LNCaP clone FGC (cell line): ENCODE data around the gene RAD51B.
"Not testable (repeated sequence)": the region's sequence is repeated elsewhere in the genome, so short reads cannot be mapped to it uniquely, and the experiment has no call there.

Experiments used
- DNase-seq: peaks from one replicate; pipeline ENCODE4 v3.0.0-alpha.2; 2011; ENCODE audit warnings: low read depth
- H3K4me3 ChIP-seq: 2 replicates; pipeline ENCODE4 v1.5.1; 2011; ENCODE audit warnings: mild to moderate bottlenecking, low read depth, low read length, control low read depth
- TF ChIP-seq, protein P1 (sequence below): IDR thresholded peaks from 2 replicates; pipeline ENCODE4 v1.5.1; 2012; ENCODE audit warnings: mild to moderate bottlenecking; ENCODE audit not compliant: control insufficient read depth, insufficient read depth; ENCODE audit errors: extremely low read depth

The RAD51B gene

DNA sequence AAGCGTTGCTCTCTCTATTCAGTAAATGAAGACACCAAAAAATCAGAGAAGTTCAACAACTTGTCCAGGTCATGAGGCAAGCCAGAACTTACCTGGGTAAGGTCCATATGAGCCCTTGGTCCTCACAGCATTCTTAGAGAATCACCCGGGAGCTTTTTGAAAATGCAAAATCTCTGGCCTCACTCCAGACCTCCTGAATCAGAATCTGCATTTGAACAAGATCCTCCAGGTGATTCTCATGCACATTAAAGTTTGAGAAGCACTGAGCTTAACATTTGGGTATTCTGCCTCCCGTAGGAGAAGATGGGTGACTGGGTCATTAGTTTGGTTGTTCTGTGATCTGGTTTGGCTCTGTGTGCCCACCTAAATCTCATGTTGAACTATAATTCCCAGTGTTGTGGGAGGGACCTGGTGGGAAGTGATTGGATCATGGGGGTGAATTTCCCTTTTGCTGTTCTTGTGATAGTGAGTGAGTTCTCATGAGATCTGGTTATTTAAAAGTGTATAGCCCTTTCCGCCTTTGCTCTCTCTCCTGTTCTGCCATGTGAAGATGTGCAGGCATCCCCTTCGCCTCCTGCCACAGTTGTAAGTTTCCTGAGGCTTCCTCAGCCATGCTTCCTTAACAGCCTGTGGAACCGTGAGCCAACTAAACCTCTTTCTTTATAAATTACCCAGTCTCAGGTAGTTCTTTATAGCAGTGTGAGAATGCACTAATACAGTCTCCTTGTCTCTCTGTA, 221.2 kb downstream of the RAD51B start:
- TF ChIP-seq, protein P1, sequence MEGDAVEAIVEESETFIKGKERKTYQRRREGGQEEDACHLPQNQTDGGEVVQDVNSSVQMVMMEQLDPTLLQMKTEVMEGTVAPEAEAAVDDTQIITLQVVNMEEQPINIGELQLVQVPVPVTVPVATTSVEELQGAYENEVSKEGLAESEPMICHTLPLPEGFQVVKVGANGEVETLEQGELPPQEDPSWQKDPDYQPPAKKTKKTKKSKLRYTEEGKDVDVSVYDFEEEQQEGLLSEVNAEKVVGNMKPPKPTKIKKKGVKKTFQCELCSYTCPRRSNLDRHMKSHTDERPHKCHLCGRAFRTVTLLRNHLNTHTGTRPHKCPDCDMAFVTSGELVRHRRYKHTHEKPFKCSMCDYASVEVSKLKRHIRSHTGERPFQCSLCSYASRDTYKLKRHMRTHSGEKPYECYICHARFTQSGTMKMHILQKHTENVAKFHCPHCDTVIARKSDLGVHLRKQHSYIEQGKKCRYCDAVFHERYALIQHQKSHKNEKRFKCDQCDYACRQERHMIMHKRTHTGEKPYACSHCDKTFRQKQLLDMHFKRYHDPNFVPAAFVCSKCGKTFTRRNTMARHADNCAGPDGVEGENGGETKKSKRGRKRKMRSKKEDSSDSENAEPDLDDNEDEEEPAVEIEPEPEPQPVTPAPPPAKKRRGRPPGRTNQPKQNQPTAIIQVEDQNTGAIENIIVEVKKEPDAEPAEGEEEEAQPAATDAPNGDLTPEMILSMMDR = no peak
- no peak for DNase-seq
- H3K4me3 ChIP-seq = no peak overlapping the region

DNA sequence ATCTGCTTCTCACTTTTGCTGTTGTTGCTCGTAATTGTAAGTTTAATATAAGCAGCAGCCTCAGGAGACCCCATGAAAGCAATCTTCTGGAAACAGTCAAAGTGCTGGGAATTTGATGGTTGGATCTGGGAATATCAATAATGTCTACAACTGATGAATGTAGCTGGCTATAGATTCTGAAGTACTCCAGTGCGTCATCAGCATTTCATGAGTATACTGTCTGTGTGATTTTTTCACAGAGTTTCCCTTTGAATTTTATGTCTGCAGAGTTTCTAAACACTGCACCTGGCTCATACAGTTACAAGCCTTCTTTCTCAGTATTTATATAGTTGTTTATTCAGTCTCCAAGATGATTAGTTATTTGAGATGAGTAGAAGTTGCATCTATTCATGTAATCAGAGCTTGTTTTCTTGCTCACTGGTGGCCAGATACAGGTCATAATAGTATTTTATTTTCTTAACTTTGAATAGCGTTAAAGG, 222.3 kb downstream of the RAD51B start:
- no peak for DNase-seq
- no peak overlapping the region for H3K4me3 ChIP-seq
- TF ChIP-seq, protein P1 = no peak

DNA sequence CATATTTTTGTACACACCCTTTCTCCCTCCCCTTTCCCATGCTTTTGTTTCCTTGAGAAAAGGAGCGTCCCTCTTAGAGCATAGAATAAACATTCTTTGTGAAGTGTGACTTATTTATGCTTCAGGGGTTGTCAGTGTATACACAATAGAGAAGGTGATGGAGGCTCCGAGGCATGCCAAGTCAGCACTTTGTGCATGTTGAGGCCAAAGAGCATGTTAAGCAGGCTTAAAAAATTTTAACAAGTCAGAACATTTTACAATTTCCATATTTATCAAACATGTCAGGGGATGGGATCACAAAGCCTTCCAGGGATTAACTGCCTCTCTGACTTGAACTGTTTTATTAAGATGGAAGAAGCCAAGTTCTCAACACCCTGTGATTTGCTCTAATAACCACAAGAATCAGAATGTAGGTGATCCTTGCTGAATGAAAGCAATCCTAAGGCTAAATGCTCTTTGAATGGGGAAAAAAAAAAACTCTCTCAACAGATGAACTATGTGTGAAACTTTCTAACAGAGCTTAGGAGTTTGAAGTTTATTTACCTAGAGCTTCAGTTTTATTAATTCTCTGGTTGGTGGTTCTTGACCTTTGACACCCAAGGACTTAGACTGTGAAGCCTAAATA, 223.1 kb downstream of the RAD51B start:
- H3K4me3 ChIP-seq = no peak overlapping the region
- no peak for DNase-seq
- TF ChIP-seq, protein P1 = no peak

DNA sequence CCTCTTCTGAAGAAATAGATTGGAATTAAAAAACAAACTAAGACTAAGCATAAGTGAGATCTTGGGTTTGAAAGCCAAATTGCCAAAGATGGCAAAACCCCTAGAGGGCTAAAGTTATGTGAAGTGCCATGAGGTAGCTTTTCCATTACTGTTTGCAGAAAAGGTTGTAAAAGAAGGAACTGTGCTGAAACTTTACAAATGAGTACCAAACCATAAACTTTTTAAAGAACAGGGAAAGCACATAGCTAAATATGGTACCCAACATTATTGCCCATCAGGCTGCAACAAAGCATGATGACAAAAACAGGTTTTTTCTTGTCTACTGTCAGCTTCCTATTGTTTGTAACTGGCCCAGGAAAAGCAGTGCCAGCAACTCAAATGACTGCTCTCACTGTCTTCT, 224.2 kb downstream of the RAD51B start:
- no peak overlapping the region for H3K4me3 ChIP-seq
- TF ChIP-seq, protein P1 = no peak
- no peak for DNase-seq

DNA sequence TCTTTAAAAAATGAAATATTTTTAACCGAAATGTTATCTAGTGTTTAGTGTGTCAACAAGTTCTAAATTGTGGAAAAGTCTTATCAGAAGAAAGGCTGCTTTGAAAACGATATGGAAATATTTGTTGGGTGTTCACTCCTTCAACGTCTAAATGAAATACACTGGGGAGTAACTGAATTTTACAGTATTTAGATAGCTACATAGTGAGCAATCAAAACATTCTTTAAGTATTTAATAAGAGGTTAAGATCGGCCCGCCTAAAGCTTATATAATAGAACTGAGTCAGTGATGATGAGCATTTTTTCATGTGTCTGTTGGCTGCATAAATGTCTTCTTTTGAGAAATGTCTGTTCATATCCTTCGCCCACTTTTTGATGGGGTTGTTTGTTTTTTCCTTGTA, 228.3 kb downstream of the RAD51B start:
- H3K4me3 ChIP-seq = no peak overlapping the region
- TF ChIP-seq, protein P1 = no peak
- DNase-seq = no peak

DNA sequence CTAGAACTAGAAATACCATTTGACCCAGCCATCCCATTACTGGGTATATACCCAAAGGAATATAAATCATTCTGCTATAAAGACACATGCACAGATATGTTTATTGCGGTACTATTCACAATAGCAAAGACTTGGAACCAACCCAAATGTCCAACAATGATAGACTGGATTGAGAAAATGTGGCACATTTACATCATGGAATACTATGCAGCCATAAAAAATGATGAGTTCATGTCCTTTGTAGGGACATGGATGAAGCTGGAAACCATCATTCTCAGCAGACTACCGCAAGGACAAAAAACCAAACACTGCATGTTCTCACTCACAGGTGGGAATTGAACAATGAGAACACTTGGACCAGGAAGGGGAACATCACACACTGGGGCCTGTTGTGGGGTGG, 229.2 kb downstream of the RAD51B start:
- not testable (repeated sequence) for H3K4me3 ChIP-seq, DNase-seq

DNA sequence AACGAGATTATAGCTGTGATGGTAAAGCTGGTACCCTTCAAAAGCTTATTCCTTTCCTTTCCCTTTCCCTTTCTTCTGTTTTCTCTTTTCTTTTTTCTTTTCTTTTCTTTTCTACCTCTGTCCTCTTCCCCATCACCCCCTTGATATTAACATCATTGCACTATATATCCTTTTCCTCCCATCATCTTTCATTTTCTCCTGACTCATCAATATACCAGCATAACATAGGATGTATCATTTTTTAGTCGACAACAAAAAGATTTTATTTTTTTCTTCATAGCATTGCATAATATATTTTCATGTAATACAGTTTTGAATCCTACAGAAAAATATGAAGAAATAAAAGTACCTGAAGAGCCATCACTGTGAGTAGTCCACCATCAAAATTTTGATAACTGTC, 230.6 kb downstream of the RAD51B start:
- no peak overlapping the region for H3K4me3 ChIP-seq
- TF ChIP-seq, protein P1 = no peak
- no peak for DNase-seq
